Progenitor cell of endocrine pancreas (in vitro differentiated cells): ENCODE data around the gene MYADML2. TPM values are rescaled to one million over a fixed set of nuclear protein-coding genes. Genes with fewer than 3 reads are reported as not detected.
"Not testable (repeated sequence)": the region's sequence is repeated elsewhere in the genome, so short reads cannot be mapped to it uniquely, and the experiment has no call there.

ENCODE experiments used
- DNase-seq: peaks from one replicate; pipeline ENCODE4 v3.0.0; 2021; ENCODE audit warnings: low spot score; ENCODE audit not compliant: unreplicated experiment
- H3K27ac Mint-ChIP-seq: 2 replicates; pipeline ENCODE4 v1.8.0; 2021; ENCODE audit warnings: mild to moderate bottlenecking, moderate library complexity, mixed read lengths
- H3K27me3 Mint-ChIP-seq: 2 replicates; pipeline ENCODE4 v1.8.0; 2021; ENCODE audit warnings: mixed read lengths
- H3K36me3 Mint-ChIP-seq: 2 replicates; pipeline ENCODE4 v1.8.0; 2022; ENCODE audit warnings: mixed read lengths; ENCODE audit not compliant: insufficient read depth
- H3K4me1 Mint-ChIP-seq: 2 replicates; pipeline ENCODE4 v1.8.0; 2021; ENCODE audit warnings: low read depth, mixed read lengths
- H3K4me3 Mint-ChIP-seq: 2 replicates; pipeline ENCODE4 v1.8.0; 2021; ENCODE audit warnings: low read depth, mild to moderate bottlenecking, moderate library complexity, mixed read lengths
- H3K9me3 Mint-ChIP-seq: 2 replicates; pipeline ENCODE4 v1.8.0; 2021; ENCODE audit warnings: low read depth, mixed read lengths
- CTCF ChIP-seq: fragments of 200-600 bp; sonication (generic); IDR thresholded peaks from one replicate; pipeline ENCODE4 v1.5.0; 2021; ENCODE audit warnings: antibody characterized with exemption, mild to moderate bottlenecking; ENCODE audit not compliant: unreplicated experiment
- total RNA-seq: library from RNA; stranded (reverse); gene quantifications from 2 replicates; pipeline ENCODE4 v1.2.1, GENCODE V29; 2021

The MYADML2 gene
- total RNA-seq, 1 donor from 2014 or later, result not detected

- Mint-ChIP-seq H3K27ac (no peak overlapping the region), H3K4me3 (no peak overlapping the region), H3K9me3 (no peaks in the 10 kb centered on the region), H3K36me3 (no peaks in the 10 kb centered on the region), H3K27me3 (peaks cover 26% of the 10 kb centered on the region), H3K4me1 (peaks cover 17% of the 10 kb centered on the region)
- DNase-seq, result no peak
- TF ChIP-seq CTCF, result no peak
These were observed 7.4 kb upstream of the MYADML2 start for GRCh38 chr17:81954131-81955057.

- not testable (repeated sequence) for H3K36me3 Mint-ChIP-seq, H3K4me3 Mint-ChIP-seq, DNase-seq, H3K9me3 Mint-ChIP-seq, H3K27ac Mint-ChIP-seq
- H3K27me3 Mint-ChIP-seq, result peaks cover 19% of the 10 kb centered on the region
- H3K4me1 Mint-ChIP-seq, result peaks cover 15% of the 10 kb centered on the region
These were observed 6.4 kb upstream of the MYADML2 start for GRCh38 chr17:81953443-81953842.

- H3K36me3 Mint-ChIP-seq, result no peaks in the 10 kb centered on the region
- DNase-seq, result no peak
- peaks cover 14% of the 10 kb centered on the region for H3K27me3 Mint-ChIP-seq
- no peak overlapping the region for H3K27ac Mint-ChIP-seq
- peaks cover 15% of the 10 kb centered on the region for H3K4me1 Mint-ChIP-seq
- H3K4me3 Mint-ChIP-seq, result no peak overlapping the region
- no peaks in the 10 kb centered on the region for H3K9me3 Mint-ChIP-seq
- no peak for TF ChIP-seq CTCF
These were observed 5.8 kb upstream of the MYADML2 start for GRCh38 chr17:81952792-81953228.

GRCh38 chr17:81951785-81952684, 5.0 kb upstream of the MYADML2 start:
- Mint-ChIP-seq H3K9me3 (no peaks in the 10 kb centered on the region), H3K4me1 (peaks cover 11% of the 10 kb centered on the region), H3K36me3 (no peaks in the 10 kb centered on the region), H3K27ac (no peak overlapping the region), H3K4me3 (no peak overlapping the region), H3K27me3 (peaks cover 7% of the 10 kb centered on the region)
- no peak for TF ChIP-seq CTCF
- DNase-seq, result no peak

GRCh38 chr17:81950501-81950900, 3.5 kb upstream of the MYADML2 start:
- H3K27me3 Mint-ChIP-seq, result peaks cover 8% of the 10 kb centered on the region
- H3K4me1 Mint-ChIP-seq, result peaks cover 5% of the 10 kb centered on the region

More at GRCh38 chr17:81950501-81950900, 3.5 kb upstream of the MYADML2 start:
- Mint-ChIP-seq H3K4me3 (no peak overlapping the region), H3K27ac (no peak overlapping the region), H3K36me3 (no peaks in the 10 kb centered on the region), H3K9me3 (no peaks in the 10 kb centered on the region)
- DNase-seq, result no peak
- TF ChIP-seq CTCF, result no peak
